Vein endothelial cell (primary cell): ENCODE measurements around the gene KIR2DL3. TPM values are rescaled to one million over a fixed set of nuclear protein-coding genes. Genes with fewer than 3 reads are reported as not detected.

Experiments used
- small RNA-seq: library from RNA; depleted of rRNA; stranded (forward); fragments of <200 nt; gene quantifications from one replicate; pipeline ENCODE3, GENCODE V24; 2012
- total RNA-seq: library from RNA; depleted of rRNA; stranded (reverse); fragments of >200 nt; gene quantifications from 2 replicates; pipeline ENCODE4 v1.2.3, GENCODE V29; 2012

The KIR2DL3 gene
- not detected in 2 replicates for total RNA-seq

GRCh38 chr19:54738306-54738705 is at the start of gene KIR2DL3:
Gene KIR2DL3 (plus strand): TSS chr19:54738513. CDS start chr19:54738546, 33 bp downstream.

GRCh38 chr19:54724142-54724541 is 14.2 kb upstream of the KIR2DL3 start, which contains the start of gene KIR3DL3:
Gene KIR3DL3 (plus strand): TSS chr19:54724442. CDS start chr19:54724497, 55 bp downstream.

GRCh38 chr19:54769646-54770045 is 31.3 kb downstream of the KIR2DL3 start, which contains the start of gene KIR2DL1:
Gene KIR2DL1 (plus strand): TSS chr19:54769793. CDS start chr19:54769851, 58 bp downstream.

Small RNA genes within 50 kb of the gene (small RNA-seq; reads per million reads assigned to genes)
- gene AC245128.2 (not detected), gene KIR3DP1 (not detected)

Other genes starting within 250 kb of the KIR2DL3 start
- gene LAIR2, start 235.7 kb upstream of the KIR2DL3 start, total RNA-seq: not detected in 2 replicates
- gene LILRA2, start 164.7 kb upstream of the KIR2DL3 start, total RNA-seq: not detected in 2 replicates
- gene LILRA1, start 144.9 kb upstream of the KIR2DL3 start, total RNA-seq: not detected in 2 replicates
- not detected in 2 replicates for gene LILRB1, start 108.0 kb upstream of the KIR2DL3 start, total RNA-seq
- gene LILRB4, start 75.5 kb upstream of the KIR2DL3 start, total RNA-seq: not detected in 2 replicates
- not detected in 2 replicates for gene KIR3DL3, start 14.1 kb upstream of the KIR2DL3 start, total RNA-seq
- not detected in 2 replicates for gene KIR2DL1, start 31.3 kb downstream of the KIR2DL3 start, total RNA-seq
- not detected in 2 replicates for gene KIR2DL4, start 65.1 kb downstream of the KIR2DL3 start, total RNA-seq
- gene KIR3DL1, start 78.0 kb downstream of the KIR2DL3 start, total RNA-seq: not detected in 2 replicates
- not detected in 2 replicates for gene KIR2DS4, start 94.2 kb downstream of the KIR2DL3 start, total RNA-seq
- gene KIR3DL2, start 111.9 kb downstream of the KIR2DL3 start, total RNA-seq: not detected in 2 replicates
- gene FCAR, start 135.7 kb downstream of the KIR2DL3 start, total RNA-seq: not detected in 2 replicates
- not detected in 2 replicates for gene NCR1, start 167.6 kb downstream of the KIR2DL3 start, total RNA-seq
- not detected in 2 replicates for gene NLRP7, start 209.0 kb downstream of the KIR2DL3 start, total RNA-seq
- gene NLRP2, start 227.9 kb downstream of the KIR2DL3 start, total RNA-seq: 0.76 and 1.6 TPM in 2 replicates